Nephron (organoid): Measurements from ENCODE around the gene ST7L.

Experiments
- H3K27ac Mint-ChIP-seq, 3 experiments: 2 replicates each; pipeline ENCODE4 v1.8.0; 2020; ENCODE audit warnings: mixed read lengths in 3 of 3, mild to moderate bottlenecking in 2 of 3, moderate library complexity in 1 of 3
- H3K27me3 Mint-ChIP-seq: 2 replicates; pipeline ENCODE4 v1.8.0; 2021; ENCODE audit warnings: low read depth, mild to moderate bottlenecking, moderate library complexity, mixed read lengths
- H3K36me3 Mint-ChIP-seq: 2 replicates; pipeline ENCODE4 v1.8.0; 2020; ENCODE audit warnings: low read depth, mixed read lengths
- H3K4me1 Mint-ChIP-seq: 2 replicates; pipeline ENCODE4 v1.8.0; 2020; ENCODE audit warnings: mixed read lengths
- H3K4me3 Mint-ChIP-seq, 3 experiments: 2 replicates each; pipeline ENCODE4 v1.8.0; 2020; ENCODE audit warnings: mild to moderate bottlenecking in 3 of 3, mixed read lengths in 3 of 3, moderate library complexity in 2 of 3
- H3K9me3 Mint-ChIP-seq: 2 replicates; pipeline ENCODE4 v1.8.0; 2020; ENCODE audit warnings: mixed read lengths
- TF ChIP-seq, protein P1 (sequence below), 3 experiments: fragments of 200-600 bp; sonication (generic); IDR thresholded peaks; one replicate each; pipeline ENCODE4 v1.5.0; 2021; ENCODE audit warnings: antibody characterized with exemption in 3 of 3; ENCODE audit not compliant: unreplicated experiment in 3 of 3

Gene ST7L

DNA sequence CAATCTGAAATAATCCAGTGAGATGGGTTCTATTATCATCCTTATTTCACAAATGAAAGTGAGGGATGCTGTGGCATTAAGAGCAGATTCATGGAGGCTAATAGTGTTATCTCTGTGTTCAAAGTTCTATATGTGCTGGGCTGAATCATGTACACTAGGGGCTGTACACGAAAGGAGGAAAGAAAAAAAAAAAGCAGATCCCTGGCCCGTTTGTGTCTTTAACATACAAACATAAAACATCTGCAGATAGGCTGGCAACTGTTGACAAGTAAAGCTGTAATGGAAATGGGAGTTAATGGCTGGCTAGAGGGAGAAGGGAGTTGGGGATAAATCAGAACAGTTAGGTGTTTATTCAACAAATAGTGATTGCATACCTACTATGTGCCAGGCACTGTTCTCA lies 107.0 kb downstream of the ST7L start:
- Mint-ChIP-seq H3K9me3 (no peaks in the 10 kb centered on the region), H3K4me3 (peak overlapping the region in 1 of 3 experiments; percentile 70), H3K4me1 (peaks cover 23% of the 10 kb centered on the region), H3K36me3 (no peaks in the 10 kb centered on the region), H3K27ac (peak overlapping the region in 2 of 3 experiments; percentile 6 to 7), H3K27me3 (peaks cover 65% of the 10 kb centered on the region)
- TF ChIP-seq, protein P1, sequence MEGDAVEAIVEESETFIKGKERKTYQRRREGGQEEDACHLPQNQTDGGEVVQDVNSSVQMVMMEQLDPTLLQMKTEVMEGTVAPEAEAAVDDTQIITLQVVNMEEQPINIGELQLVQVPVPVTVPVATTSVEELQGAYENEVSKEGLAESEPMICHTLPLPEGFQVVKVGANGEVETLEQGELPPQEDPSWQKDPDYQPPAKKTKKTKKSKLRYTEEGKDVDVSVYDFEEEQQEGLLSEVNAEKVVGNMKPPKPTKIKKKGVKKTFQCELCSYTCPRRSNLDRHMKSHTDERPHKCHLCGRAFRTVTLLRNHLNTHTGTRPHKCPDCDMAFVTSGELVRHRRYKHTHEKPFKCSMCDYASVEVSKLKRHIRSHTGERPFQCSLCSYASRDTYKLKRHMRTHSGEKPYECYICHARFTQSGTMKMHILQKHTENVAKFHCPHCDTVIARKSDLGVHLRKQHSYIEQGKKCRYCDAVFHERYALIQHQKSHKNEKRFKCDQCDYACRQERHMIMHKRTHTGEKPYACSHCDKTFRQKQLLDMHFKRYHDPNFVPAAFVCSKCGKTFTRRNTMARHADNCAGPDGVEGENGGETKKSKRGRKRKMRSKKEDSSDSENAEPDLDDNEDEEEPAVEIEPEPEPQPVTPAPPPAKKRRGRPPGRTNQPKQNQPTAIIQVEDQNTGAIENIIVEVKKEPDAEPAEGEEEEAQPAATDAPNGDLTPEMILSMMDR (IDR thresholded peaks at IDR 0.05; ENCODE audit: unreplicated experiment in 3 of 3) = no peak

DNA sequence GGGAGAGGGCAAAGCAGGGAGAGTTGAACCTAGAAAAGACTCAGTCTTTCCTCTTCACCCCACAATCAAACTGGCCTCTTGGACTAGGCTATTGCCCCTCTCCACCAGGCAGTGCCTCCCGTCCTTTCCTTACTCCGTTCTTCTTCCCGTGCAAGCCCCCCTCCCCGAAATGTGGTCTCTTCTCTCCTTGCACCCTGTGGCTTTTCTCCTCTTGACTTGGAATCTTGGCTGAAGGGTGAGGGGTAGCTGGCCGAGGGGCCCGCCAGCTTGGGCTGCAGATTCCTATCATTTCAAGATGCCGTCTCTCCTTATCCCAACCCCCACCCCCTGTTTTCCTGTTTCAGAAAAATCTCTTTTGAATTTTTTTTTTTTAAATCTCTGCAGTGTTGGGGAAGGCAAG lies 108.6 kb downstream of the ST7L start:
- Mint-ChIP-seq H3K27ac (peak overlapping the region in 2 of 3 experiments; percentile 36 to 60), H3K36me3 (no peaks in the 10 kb centered on the region), H3K4me1 (peaks cover 28% of the 10 kb centered on the region), H3K9me3 (no peaks in the 10 kb centered on the region), H3K27me3 (peaks cover 77% of the 10 kb centered on the region), H3K4me3 (peak overlapping the region; percentile 73 to 84 (median 83))
- TF ChIP-seq, protein P1 (IDR thresholded peaks at IDR 0.05; ENCODE audit: unreplicated experiment in 3 of 3) = no peak

DNA sequence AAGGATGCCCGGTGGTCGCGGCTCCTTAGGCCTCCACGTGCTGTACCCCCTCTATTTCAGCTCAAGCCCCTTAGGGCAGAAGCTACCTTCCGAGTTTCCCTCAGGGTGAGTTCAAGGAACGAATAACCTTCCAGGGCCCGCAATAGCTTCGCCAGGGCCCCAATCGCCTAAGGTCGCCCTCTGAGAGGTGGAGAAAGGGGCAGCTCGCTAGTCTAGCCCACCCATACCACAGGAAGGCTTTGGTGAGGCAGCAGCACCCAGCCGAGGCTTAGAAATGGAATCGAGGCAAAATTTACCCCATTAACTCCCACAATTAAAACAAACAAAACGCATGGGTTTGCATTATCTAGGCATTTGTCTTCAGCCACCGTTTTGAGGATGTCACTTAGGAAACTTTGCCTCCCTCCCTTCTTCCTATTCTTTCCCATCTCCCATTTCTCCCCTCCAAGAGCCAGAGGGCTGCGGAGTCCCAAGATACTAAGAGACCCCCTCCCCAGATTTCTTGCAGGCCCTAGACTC lies 109.2 kb downstream of the ST7L start:
- peaks cover 83% of the 10 kb centered on the region for H3K27me3 Mint-ChIP-seq
- peak overlapping the region; percentile 73 to 84 (median 83) for H3K4me3 Mint-ChIP-seq
- TF ChIP-seq, protein P1 (IDR thresholded peaks at IDR 0.05; ENCODE audit: unreplicated experiment in 3 of 3) = no peak
- H3K9me3 Mint-ChIP-seq = no peaks in the 10 kb centered on the region
- no peaks in the 10 kb centered on the region for H3K36me3 Mint-ChIP-seq
- H3K27ac Mint-ChIP-seq = peak overlapping the region in 2 of 3 experiments; percentile 51 to 60
- H3K4me1 Mint-ChIP-seq = peaks cover 34% of the 10 kb centered on the region

DNA sequence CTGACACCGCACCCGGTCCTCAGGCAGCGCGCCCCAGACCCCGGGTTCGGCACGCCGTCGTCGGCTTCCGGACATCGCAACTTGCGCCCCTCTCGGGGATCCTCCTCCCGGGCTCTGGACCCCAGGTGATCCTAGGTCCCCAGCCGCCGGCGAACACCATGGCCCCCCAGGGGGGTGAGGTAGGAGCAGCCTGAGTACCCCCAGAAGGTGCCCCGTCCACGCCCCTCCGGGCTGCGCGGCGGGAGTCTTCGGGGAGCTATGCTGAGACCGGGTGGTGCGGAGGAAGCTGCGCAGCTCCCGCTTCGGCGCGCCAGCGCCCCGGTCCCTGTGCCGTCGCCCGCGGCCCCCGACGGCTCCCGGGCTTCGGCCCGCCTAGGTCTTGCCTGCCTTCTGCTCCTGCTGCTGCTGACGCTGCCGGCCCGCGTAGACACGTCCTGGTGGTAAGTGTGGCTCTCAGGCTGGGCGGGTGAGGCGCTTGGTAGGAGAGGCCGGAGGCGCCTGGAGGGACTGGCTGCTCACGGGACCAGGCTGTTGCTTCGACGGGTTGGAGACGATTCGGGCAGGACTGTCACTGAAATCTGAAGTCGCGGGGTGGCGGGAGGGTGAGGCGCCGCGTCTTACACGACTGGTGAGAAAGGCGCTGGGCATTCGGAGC lies 109.8 kb downstream of the ST7L start:
- no peaks in the 10 kb centered on the region for H3K36me3 Mint-ChIP-seq
- peaks cover 40% of the 10 kb centered on the region for H3K4me1 Mint-ChIP-seq
- H3K9me3 Mint-ChIP-seq = no peaks in the 10 kb centered on the region
- H3K27me3 Mint-ChIP-seq = peaks cover 89% of the 10 kb centered on the region
- TF ChIP-seq, protein P1 (IDR thresholded peaks at IDR 0.05; ENCODE audit: unreplicated experiment in 3 of 3) = no peak
- H3K27ac Mint-ChIP-seq = peak overlapping the region in 2 of 3 experiments; percentile 51 to 60
- H3K4me3 Mint-ChIP-seq = peak overlapping the region; percentile 73 to 84 (median 83)

DNA sequence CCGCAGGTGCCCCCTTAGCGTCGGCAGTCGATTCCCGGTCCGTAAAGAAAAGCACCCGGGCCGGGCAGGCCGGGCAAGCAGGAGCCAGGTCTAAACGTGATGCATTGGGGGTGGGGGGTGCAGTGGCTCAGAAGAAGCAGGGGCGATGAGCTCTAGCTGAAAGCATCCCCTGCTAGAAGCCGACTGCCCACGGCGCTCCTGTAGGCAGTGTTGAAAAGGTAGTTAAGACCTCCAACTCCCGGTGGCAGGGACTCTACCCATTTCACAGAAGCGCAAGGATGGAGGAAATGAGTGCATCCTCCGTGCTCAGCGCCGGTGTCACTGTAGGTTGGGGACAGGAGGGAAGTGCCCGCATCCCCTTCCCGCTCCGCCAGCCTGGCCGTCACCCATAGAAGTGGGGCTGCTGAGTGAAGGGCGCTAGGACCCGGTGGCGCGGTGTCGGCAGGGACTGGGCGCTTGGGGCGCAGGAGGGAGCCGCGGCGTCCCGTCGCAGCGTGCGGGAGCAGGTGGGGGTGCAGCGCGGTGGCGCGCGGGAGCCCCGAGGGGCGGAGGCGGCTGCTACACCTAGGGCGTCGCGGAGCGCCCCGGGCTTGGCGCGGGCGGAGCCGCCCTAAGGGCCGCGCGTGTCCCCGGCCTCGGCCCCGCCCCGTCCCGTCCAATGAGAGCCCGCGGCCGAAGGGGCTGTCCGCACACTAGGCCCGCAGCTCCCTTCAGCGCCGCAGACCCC lies 110.5 kb downstream of the ST7L start, which contains the start of gene WNT2B:
Gene WNT2B (plus strand): TSS at position 688 of the 727 bp plus-strand sequence. CDS start 298 bp downstream, outside the sequence.
- peaks cover 46% of the 10 kb centered on the region for H3K4me1 Mint-ChIP-seq
- no peaks in the 10 kb centered on the region for H3K9me3 Mint-ChIP-seq
- TF ChIP-seq, protein P1 (IDR thresholded peaks at IDR 0.05; ENCODE audit: unreplicated experiment in 3 of 3) = no peak
- H3K27me3 Mint-ChIP-seq = peaks cover 88% of the 10 kb centered on the region
- peak within 1 kb of the TSS; percentile 77 to 86 (median 84) for H3K4me3 Mint-ChIP-seq
- no peaks in the 10 kb centered on the region for H3K36me3 Mint-ChIP-seq
- peak within 1 kb of the TSS in 2 of 3 experiments; percentile 51 to 75 for H3K27ac Mint-ChIP-seq
